Measurements from ENCODE around the gene CHML.

GRCh38 chr1:241666419-241666818 lies 26.2 kb upstream of the CHML start:
- TF ChIP-seq EZH2 (IDR thresholded peaks at IDR 0.05; ENCODE audit: borderline replicate concordance, low read depth, low read length, severe bottlenecking), result no peak
- TF ChIP-seq, protein P1, sequence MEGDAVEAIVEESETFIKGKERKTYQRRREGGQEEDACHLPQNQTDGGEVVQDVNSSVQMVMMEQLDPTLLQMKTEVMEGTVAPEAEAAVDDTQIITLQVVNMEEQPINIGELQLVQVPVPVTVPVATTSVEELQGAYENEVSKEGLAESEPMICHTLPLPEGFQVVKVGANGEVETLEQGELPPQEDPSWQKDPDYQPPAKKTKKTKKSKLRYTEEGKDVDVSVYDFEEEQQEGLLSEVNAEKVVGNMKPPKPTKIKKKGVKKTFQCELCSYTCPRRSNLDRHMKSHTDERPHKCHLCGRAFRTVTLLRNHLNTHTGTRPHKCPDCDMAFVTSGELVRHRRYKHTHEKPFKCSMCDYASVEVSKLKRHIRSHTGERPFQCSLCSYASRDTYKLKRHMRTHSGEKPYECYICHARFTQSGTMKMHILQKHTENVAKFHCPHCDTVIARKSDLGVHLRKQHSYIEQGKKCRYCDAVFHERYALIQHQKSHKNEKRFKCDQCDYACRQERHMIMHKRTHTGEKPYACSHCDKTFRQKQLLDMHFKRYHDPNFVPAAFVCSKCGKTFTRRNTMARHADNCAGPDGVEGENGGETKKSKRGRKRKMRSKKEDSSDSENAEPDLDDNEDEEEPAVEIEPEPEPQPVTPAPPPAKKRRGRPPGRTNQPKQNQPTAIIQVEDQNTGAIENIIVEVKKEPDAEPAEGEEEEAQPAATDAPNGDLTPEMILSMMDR (IDR thresholded peaks at IDR 0.05; ENCODE audit: borderline replicate concordance, extremely low read depth, low read length, poor library complexity, severe bottlenecking), result no peak

Measured in DND-41 (cell line).